ENCODE measurements around the gene MACROD2. TPM values are rescaled to one million over a fixed set of nuclear protein-coding genes. Genes with fewer than 3 reads are reported as not detected.

Gene MACROD2
- total and polyA plus RNA-seq, 8 donors, result 0.78 to 31.3 (median 10.9) TPM; not detected in 1

DNA sequence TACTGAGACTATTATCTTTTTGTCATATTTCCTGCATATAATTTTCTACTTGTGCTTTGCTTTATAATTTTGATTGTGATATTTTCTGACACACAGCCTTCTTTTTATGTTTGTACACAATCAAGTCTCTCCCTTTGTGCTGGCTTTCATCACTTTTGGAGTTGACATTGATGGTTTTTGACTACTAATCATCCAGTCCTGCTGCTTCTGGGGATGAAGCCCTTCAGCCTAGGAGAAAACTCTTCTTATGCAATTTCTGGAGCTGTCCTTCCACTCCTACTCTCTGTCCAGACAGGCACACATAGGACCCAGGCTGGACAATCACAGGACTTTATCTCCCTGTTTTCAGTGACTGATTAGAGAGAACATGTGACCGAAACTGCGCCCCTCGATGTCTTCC, 2063.0 kb downstream of the MACROD2 start:
- H3K36me3 ChIP-seq, result no peaks in the 10 kb centered on the region
- H3K27me3 ChIP-seq, result no peaks in the 10 kb centered on the region
- no peak overlapping the region for H3K27ac ChIP-seq
- no peak for DNase-seq
- TF ChIP-seq CTCF (IDR thresholded peaks at IDR 0.05), result no peak
- no peak for TF ChIP-seq POLR2A (IDR thresholded peaks at IDR 0.05)
- TF ChIP-seq EP300 (IDR thresholded peaks at IDR 0.05), result no peak
- no peak for TF ChIP-seq POLR2AphosphoS5 (IDR thresholded peaks at IDR 0.05)
- no peak overlapping the region for H3K4me3 ChIP-seq
- WGBS, 5 donors, result 82 to 96% (median 86%) methylated on average over 3 of the region's 3 CpGs
- intact Hi-C loops (cut with DNase I; ENCODE audit: low total_unique reads), result no loop called here
- H3K4me1 ChIP-seq, result no peaks in the 10 kb centered on the region
- H3K9me3 ChIP-seq, result no peaks in the 10 kb centered on the region

DNA sequence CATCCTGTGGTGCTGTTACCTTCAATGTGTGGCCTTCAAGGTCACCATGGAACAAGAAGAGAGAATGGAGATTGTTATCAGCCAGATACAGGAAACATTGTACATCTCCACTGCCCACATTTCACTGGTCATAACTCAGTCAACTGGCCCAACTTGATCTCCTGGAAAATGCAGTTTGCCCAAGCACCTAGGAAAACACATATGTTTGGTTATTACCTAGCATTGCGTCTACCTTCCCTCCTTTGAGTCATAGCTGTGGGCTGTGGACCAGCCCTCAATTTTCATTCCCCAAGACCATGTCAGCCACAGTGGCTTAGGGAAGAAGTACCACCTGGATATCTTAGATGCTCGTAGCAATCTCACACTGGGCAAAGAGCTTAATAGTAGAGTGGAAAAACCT, 2064.5 kb downstream of the MACROD2 start:
- Histone ChIP-seq H3K4me1 (peaks cover 0 to 6% (median 2%) of the 10 kb centered on the region in 4 donors), H3K9me3 (no peaks in the 10 kb centered on the region), H3K36me3 (no peaks in the 10 kb centered on the region), H3K4me3 (no peak overlapping the region), H3K27me3 (no peaks in the 10 kb centered on the region), H3K27ac (no peak overlapping the region)
- intact Hi-C loops (cut with DNase I; ENCODE audit: low total_unique reads), result no loop called here
- no peak for DNase-seq
- TF ChIP-seq EP300 (IDR thresholded peaks at IDR 0.05), result no peak
- no peak for TF ChIP-seq POLR2A (IDR thresholded peaks at IDR 0.05)
- TF ChIP-seq POLR2AphosphoS5 (IDR thresholded peaks at IDR 0.05), result no peak
- no peak for TF ChIP-seq CTCF (IDR thresholded peaks at IDR 0.05)
- WGBS, 5 donors, result 70 to 84% (median 81%) methylated on average over 2 of the region's 2 CpGs

- DNase-seq, result no peak
- no peak overlapping the region for H3K27ac ChIP-seq
- no peaks in the 10 kb centered on the region for H3K36me3 ChIP-seq
- H3K9me3 ChIP-seq, result no peaks in the 10 kb centered on the region
- TF ChIP-seq POLR2AphosphoS5 (IDR thresholded peaks at IDR 0.05) (no peak), EP300 (IDR thresholded peaks at IDR 0.05) (no peak), CTCF (IDR thresholded peaks at IDR 0.05) (no peak), POLR2A (IDR thresholded peaks at IDR 0.05) (no peak)
- WGBS, 5 donors, result 56 to 75% (median 66%) methylated on average over 7 of the region's 7 CpGs
- peaks cover 4 to 16% (median 9%) of the 10 kb centered on the region in 4 donors for H3K4me1 ChIP-seq
- no peaks in the 10 kb centered on the region for H3K27me3 ChIP-seq
- intact Hi-C loops (cut with DNase I; ENCODE audit: low total_unique reads), result no loop called here
- H3K4me3 ChIP-seq, result no peak overlapping the region
Observed at GRCh38 chr20:16061351-16061750, 2066.0 kb downstream of the MACROD2 start.

DNA sequence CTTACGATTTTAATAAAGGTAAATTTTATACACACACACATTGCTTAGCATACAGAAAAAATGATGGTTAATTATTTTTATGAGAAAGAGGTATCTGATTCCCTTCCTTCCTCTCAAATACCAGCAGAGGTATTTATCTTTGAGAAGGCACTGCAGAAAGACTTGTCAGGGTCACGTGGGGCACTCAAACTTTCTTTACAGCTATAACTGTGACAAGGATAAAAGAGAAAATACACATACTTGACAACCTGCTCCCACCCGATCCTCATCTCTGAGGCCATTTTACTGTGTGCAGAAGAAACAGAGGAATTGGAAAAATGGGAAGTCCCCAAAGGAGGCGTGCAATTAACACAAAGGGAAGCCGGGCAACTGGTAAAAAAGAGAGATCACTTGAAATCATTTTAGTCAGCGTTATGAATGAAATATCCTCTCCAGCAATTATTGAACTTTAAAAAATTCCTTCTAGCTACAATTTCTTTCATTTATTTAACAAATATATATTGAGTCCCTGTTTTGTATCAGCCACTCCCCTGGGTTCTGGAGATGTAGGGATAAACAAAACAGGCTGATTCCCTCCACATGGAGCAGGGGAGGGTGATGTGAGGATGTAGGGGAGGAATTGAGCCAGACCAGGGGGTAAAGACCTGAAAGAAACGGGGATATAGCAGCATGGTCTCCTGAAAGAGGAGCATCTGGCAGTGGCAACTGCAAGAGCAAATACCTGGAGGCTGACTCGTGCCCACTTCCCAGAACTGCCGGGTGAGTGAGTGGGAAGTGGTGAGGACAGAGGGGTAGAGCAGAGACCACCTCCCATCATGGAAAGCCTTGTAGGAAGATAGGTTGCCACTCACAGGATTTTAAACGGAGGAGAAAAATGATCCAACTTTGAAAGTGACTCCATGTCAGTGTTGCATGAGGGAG, 2067.6 kb downstream of the MACROD2 start:
- Histone ChIP-seq H3K36me3 (no peaks in the 10 kb centered on the region), H3K27me3 (no peaks in the 10 kb centered on the region), H3K9me3 (peaks cover 0 to 4% (median 0%) of the 10 kb centered on the region in 4 donors), H3K27ac (no peak overlapping the region), H3K4me1 (peaks cover 4 to 16% (median 9%) of the 10 kb centered on the region in 4 donors), H3K4me3 (no peak overlapping the region)
- no peak for DNase-seq
- intact Hi-C loops (cut with DNase I; ENCODE audit: low total_unique reads), result no loop called here
- TF ChIP-seq POLR2A (IDR thresholded peaks at IDR 0.05) (no peak), POLR2AphosphoS5 (IDR thresholded peaks at IDR 0.05) (no peak), EP300 (IDR thresholded peaks at IDR 0.05) (no peak), CTCF (IDR thresholded peaks at IDR 0.05) (no peak)
- 72 to 82% (median 77%) methylated on average over 8 to 10 of the region's 10 CpGs for WGBS, 5 donors
